Ishikawa (cell line): Measurements from ENCODE around the gene GSN.

Experiments
- CEBPB ChIP-seq: IDR thresholded peaks from 2 replicates; pipeline ENCODE4 v1.6.1; 2012
- EGR1 ChIP-seq: IDR thresholded peaks from 2 replicates; pipeline ENCODE4 v1.6.1; 2012
- FOXM1 ChIP-seq: IDR thresholded peaks from 2 replicates; pipeline ENCODE4 v1.6.1; 2012; ENCODE audit warnings: low read depth, borderline replicate concordance
- REST ChIP-seq: IDR thresholded peaks from 2 replicates; pipeline ENCODE4 v1.6.1; 2012; ENCODE audit warnings: low read depth, mild to moderate bottlenecking

GRCh38 chr9:121310571-121310970, 42.6 kb downstream of the GSN start:
- TF ChIP-seq EGR1 (no peak), CEBPB (no peak), FOXM1 (no peak), REST (no peak)
